Right atrium auricular region (tissue), 2 donors: ENCODE data around the gene PRR36. TPM values are rescaled to one million over a fixed set of nuclear protein-coding genes. Genes with fewer than 3 reads are reported as not detected.

Experiments used
- DNase-seq: peaks from one replicate; pipeline ENCODE4 v3.0.0-alpha.2; 2019; ENCODE audit warnings: low spot score
- H3K27ac ChIP-seq, 2 donors: fragments of 200-600 bp; sonication (generic); 1 replicate in 1 of 2; 2 replicates in 1 of 2; pipeline ENCODE4 v1.5.1; 2016 to 2019
- H3K27me3 ChIP-seq, 2 donors: fragments of 200-600 bp; sonication (generic); one replicate each; pipeline versions ENCODE4 v1.5.1 to v1.6.0; 2017 to 2019
- H3K36me3 ChIP-seq: fragments of 200-600 bp; sonication (generic); one replicate; pipeline ENCODE4 v1.5.1; 2016
- H3K4me1 ChIP-seq, 2 donors: fragments of 200-600 bp; sonication (generic); one replicate each; pipeline versions ENCODE4 v1.5.1 to v1.6.0; 2017 to 2019
- H3K4me3 ChIP-seq, 2 donors: fragments of 200-600 bp; sonication (generic); 1 replicate in 1 of 2; 2 replicates in 1 of 2; pipeline ENCODE4 v1.5.1; 2017 to 2019; ENCODE audit warnings: mild to moderate bottlenecking in 1 of 2, moderate library complexity in 1 of 2
- H3K9me3 ChIP-seq, 2 donors: fragments of 200-600 bp; sonication (generic); one replicate each; pipeline ENCODE4 v1.5.1; 2019
- total RNA-seq, 2 donors: library from RNA; depleted of rRNA; stranded (reverse); fragments of >200 nt; gene quantifications; one replicate each; pipeline ENCODE4 v1.1.0, GENCODE V29; 2016
- TF ChIP-seq, protein P1 (sequence below), 2 donors: fragments of 200-600 bp; sonication (generic); IDR thresholded peaks; one replicate each; pipeline ENCODE4 v1.5.1; 2019; ENCODE audit warnings: antibody characterized with exemption in 2 of 2

Gene PRR36
- total RNA-seq, 2 donors from 2014 or later: not detected

DNA sequence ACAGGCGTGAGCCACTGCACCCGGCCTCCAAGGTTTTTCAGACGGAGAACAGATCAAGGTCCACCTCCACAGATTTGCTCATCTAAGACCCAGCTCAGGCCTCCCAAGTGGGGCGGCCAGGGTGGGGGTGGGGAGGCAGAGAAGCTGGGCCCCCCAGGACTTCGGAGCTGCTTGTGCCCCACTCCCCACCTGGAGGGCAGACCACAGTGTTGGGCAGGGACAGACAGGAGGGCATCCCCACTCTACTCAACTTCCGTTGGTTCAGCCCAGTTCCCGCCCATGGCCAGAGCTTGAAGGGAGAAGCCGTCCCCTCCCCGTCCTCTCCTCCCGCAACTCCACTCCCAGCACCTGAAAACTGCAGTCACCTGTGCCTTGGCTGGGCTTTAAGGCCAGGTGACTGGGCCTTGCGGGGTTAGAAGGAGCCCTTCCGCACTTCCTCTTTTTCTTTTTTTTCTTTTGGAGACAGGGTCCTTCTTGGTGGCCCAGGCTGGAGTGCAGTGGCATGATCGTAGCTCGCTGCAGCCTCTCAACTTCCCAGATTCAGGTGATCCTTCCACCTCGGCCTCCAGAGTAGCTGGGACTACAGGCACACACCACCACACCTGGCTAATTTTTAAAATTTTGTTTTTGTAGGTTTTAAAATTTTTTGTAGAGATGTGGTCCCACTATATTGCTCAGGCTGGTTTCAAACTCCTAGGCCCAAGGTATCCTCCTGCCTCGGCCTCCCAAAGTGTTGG lies 13.4 kb upstream of the PRR36 start:
- Histone ChIP-seq H3K27ac (no peak overlapping the region), H3K36me3 (no peaks in the 10 kb centered on the region), H3K27me3 (peaks cover 0 to 6% of the 10 kb centered on the region in 2 donors), H3K9me3 (no peaks in the 10 kb centered on the region), H3K4me3 (no peak overlapping the region), H3K4me1 (peaks cover 0 to 9% of the 10 kb centered on the region in 2 donors)
- TF ChIP-seq, protein P1, sequence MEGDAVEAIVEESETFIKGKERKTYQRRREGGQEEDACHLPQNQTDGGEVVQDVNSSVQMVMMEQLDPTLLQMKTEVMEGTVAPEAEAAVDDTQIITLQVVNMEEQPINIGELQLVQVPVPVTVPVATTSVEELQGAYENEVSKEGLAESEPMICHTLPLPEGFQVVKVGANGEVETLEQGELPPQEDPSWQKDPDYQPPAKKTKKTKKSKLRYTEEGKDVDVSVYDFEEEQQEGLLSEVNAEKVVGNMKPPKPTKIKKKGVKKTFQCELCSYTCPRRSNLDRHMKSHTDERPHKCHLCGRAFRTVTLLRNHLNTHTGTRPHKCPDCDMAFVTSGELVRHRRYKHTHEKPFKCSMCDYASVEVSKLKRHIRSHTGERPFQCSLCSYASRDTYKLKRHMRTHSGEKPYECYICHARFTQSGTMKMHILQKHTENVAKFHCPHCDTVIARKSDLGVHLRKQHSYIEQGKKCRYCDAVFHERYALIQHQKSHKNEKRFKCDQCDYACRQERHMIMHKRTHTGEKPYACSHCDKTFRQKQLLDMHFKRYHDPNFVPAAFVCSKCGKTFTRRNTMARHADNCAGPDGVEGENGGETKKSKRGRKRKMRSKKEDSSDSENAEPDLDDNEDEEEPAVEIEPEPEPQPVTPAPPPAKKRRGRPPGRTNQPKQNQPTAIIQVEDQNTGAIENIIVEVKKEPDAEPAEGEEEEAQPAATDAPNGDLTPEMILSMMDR (IDR thresholded peaks at IDR 0.05): no peak
- no peak for DNase-seq

DNA sequence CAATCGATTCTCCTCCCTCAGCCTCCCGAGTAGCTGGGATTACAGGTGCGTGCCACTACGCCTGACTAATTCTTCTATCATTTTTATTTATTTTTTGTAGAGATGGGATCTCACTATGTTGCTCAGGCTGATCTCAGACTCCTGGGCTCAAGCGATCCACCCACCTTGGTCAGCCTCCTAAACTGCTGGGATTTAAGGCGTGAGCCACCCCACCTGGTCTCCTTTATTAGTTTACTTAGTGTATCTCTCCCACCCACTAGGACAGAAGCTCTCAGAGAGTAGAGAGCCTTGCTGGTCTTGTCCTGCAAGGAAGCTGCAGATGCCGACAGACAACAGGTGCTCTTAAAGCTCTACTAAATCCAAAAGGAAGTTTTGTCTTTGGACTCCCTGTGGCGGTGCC lies 11.6 kb upstream of the PRR36 start:
- H3K27ac ChIP-seq: no peak overlapping the region
- no peak for DNase-seq
- no peak overlapping the region for H3K4me3 ChIP-seq
- TF ChIP-seq, protein P1 (IDR thresholded peaks at IDR 0.05): no peak
- H3K9me3 ChIP-seq: no peaks in the 10 kb centered on the region
- H3K36me3 ChIP-seq: no peaks in the 10 kb centered on the region
- peaks cover 0 to 6% of the 10 kb centered on the region in 2 donors for H3K27me3 ChIP-seq
- H3K4me1 ChIP-seq: peaks cover 0 to 9% of the 10 kb centered on the region in 2 donors

DNA sequence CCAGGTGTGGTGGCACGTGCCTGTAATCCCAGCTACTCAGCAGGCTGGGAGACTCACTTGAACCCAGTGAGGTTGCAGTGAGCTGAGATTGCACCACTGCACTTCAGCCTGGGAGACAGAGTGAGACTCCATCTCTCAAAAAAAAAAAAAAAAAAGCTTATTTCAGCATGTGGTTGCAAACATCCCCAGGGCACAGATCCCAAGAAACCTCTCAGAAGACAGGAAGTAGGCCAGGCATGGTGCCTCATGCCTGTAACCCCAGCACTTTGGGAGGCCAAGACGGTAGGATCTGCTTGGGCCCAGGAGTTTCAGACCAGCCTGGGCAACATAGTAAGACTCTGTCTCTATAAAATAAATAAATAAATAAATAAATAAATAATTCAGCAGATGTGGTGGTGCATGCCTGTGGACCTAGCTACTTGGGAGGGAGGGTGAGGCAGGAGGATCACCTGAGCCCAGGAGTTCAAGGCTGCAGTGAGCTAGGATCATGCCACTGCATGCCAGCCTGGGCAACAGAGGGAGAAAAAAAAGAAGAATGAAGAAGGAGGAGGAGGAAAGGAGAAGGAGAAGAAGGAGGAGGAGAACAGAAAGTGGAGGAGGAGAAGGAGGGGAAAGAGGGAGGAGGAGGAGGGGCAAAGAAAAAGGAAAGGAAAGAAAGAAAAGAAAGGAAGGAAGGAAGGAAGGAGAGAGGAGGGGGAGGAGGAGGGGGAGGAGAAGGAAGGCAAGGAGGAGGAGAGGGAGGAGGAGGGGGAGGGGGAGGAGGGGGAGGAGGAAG lies 9.8 kb upstream of the PRR36 start:
- no peaks in the 10 kb centered on the region for H3K9me3 ChIP-seq
- no peak overlapping the region for H3K27ac ChIP-seq
- TF ChIP-seq, protein P1 (IDR thresholded peaks at IDR 0.05): no peak
- peaks cover 0 to 6% of the 10 kb centered on the region in 2 donors for H3K27me3 ChIP-seq
- no peak overlapping the region for H3K4me3 ChIP-seq
- H3K36me3 ChIP-seq: no peaks in the 10 kb centered on the region
- H3K4me1 ChIP-seq: peaks cover 0 to 9% of the 10 kb centered on the region in 2 donors
- no peak for DNase-seq

DNA sequence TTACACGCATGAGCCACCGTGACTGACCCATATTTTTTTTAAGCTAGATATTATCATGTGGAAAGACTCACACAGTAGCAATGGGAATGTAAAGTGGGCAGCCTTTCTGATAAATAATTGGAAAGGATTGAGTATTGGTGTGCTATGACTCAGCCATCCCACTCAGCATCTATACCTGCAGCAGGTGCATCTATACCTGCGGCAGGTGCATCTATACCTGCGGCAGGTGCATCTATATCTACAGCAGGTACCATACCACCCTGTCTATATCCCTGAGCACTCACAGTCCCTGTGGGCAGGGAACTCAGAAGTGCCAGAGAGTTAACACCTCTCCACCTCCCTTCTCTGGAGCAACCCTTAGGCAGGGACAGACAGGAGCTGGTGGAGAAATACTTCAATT lies 8.9 kb upstream of the PRR36 start:
- no peak overlapping the region for H3K27ac ChIP-seq
- H3K36me3 ChIP-seq: no peaks in the 10 kb centered on the region
- TF ChIP-seq, protein P1 (IDR thresholded peaks at IDR 0.05): no peak
- no peak overlapping the region for H3K4me3 ChIP-seq
- peaks cover 0 to 2% of the 10 kb centered on the region in 2 donors for H3K4me1 ChIP-seq
- H3K9me3 ChIP-seq: no peaks in the 10 kb centered on the region
- DNase-seq: no peak
- H3K27me3 ChIP-seq: peaks cover 0 to 2% of the 10 kb centered on the region in 2 donors

DNA sequence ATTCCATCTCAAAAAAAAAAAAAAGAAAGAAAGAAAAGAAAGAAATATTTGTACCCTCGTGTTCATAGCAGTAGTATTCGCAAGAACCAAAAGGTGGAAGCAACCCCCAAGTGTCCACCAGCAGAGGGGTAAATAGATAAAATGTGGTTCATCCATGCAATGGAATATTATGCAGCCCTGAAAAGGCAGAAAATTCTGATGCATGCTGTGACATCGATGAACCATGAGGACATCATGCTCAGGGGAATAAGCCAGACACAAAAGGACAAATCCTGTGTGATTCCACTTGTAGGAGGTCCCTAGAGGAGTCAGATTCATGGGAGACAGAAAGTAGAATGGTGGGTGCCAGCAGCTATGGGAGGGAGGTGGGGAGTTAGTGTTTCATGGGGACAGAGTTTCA lies 7.7 kb upstream of the PRR36 start:
- no peaks in the 10 kb centered on the region for H3K36me3 ChIP-seq
- no peak overlapping the region for H3K4me3 ChIP-seq
- DNase-seq: no peak
- H3K9me3 ChIP-seq: no peaks in the 10 kb centered on the region
- no peaks in the 10 kb centered on the region for H3K4me1 ChIP-seq
- H3K27me3 ChIP-seq: no peaks in the 10 kb centered on the region
- TF ChIP-seq, protein P1 (IDR thresholded peaks at IDR 0.05): no peak
- H3K27ac ChIP-seq: no peak overlapping the region
